Spleen (tissue), 11 donors: Measurements from ENCODE around the gene CAPN10. TPM values are rescaled to one million over a fixed set of nuclear protein-coding genes. Genes with fewer than 3 reads are reported as not detected.

Experiments
- DNase-seq: peaks from one replicate; pipeline ENCODE4 v3.0.0-alpha.2; 2020
- H3K27ac ChIP-seq, 8 donors: fragments of 200-600 bp; sonication (generic) in 7 of 8; 1 replicate in 4 of 8; 2 replicates in 4 of 8; pipeline versions ENCODE4 v1.5.0 to v1.8.0; 2016 to 2021; ENCODE audit warnings: inconsistent platforms in 4 of 8, mild to moderate bottlenecking in 4 of 8, moderate library complexity in 1 of 8
- H3K27me3 ChIP-seq, 7 donors: fragments of 200-600 bp; sonication (generic) in 6 of 7; replicated peaks in 1 of 7; 1 replicate in 4 of 7; 2 replicates in 3 of 7; pipeline versions ENCODE4 v1.5.0 to v1.8.0; 2016 to 2021; ENCODE audit warnings: inconsistent platforms in 3 of 7, mild to moderate bottlenecking in 1 of 7
- H3K36me3 ChIP-seq, 6 donors: fragments of 200-600 bp; sonication (generic) in 5 of 6; 1 replicate in 4 of 6; 2 replicates in 2 of 6; pipeline versions ENCODE4 v1.5.0 to v1.8.0; 2016 to 2021; ENCODE audit warnings: inconsistent platforms in 2 of 6
- H3K4me1 ChIP-seq, 6 donors: fragments of 200-600 bp; sonication (generic) in 5 of 6; 1 replicate in 3 of 6; 2 replicates in 3 of 6; pipeline versions ENCODE4 v1.5.0 to v1.8.0; 2016 to 2021; ENCODE audit warnings: inconsistent platforms in 3 of 6
- H3K4me3 ChIP-seq, 8 donors: fragments of 200-600 bp; sonication (generic) in 7 of 8; 1 replicate in 4 of 8; 2 replicates in 4 of 8; pipeline versions ENCODE4 v1.5.0 to v1.8.0; 2016 to 2021; ENCODE audit warnings: inconsistent platforms in 4 of 8, mild to moderate bottlenecking in 4 of 8, moderate library complexity in 2 of 8
- H3K9me3 ChIP-seq, 8 donors: fragments of 200-600 bp; sonication (generic) in 7 of 8; 1 replicate in 4 of 8; 2 replicates in 4 of 8; pipeline versions ENCODE4 v1.5.0 to v1.8.0; 2016 to 2021; ENCODE audit warnings: inconsistent platforms in 4 of 8
- POLR2A ChIP-seq, 3 donors: fragments of 450-650 bp; IDR thresholded peaks; one replicate each; pipeline ENCODE4 v1.5.1; 2017; ENCODE audit warnings: antibody characterized with exemption in 3 of 3, mild to moderate bottlenecking in 1 of 3
- POLR2AphosphoS5 ChIP-seq, 3 donors: sonication (generic); formaldehyde crosslinking; IDR thresholded peaks; one replicate each; pipeline ENCODE4 v1.5.1; 2017; ENCODE audit warnings: antibody characterized with exemption in 3 of 3
- WGBS, 5 donors: extraction: QIAGEN DNeasy Blood & Tissue Kit in 3 of 5; methylation state at CpG; one replicate each; pipeline versions ENCODE4 v1.1.5 to v1.1.7; 2013 to 2018; 5-methylcytosine and 5-hydroxymethylcytosine counted together
- intact Hi-C: fragments of 100-400 bp; cut with DNase I; formaldehyde crosslinking; loops from one replicate; pipeline ENCODE4 v1.15.0; 2023; ENCODE audit warnings: low total_unique reads
- polyA plus RNA-seq, 3 donors: library from polyadenylated mRNA; stranded (reverse); fragments of 200-250 nt; gene quantifications; one replicate each; pipeline ENCODE4 v1.2.1, GENCODE V29; 2013
- total RNA-seq, 7 donors: library from RNA; depleted of rRNA in 3 of 7; stranded (reverse); fragments of >200 nt in 3 of 7; fragmentation: NEBNext Ultra II Directional in 4 of 7; extraction: Animal tissue kit (Norgen Biotek cat#: 25700) in 4 of 7; gene quantifications; one replicate each; pipeline versions ENCODE4 v1.1.0 to v1.2.1, GENCODE V29; 2016 to 2021
- TF ChIP-seq, protein P1 (sequence below), 11 experiments: fragments of 200-600 bp in 7 of 11; fragments of 450-650 bp in 4 of 11; sonication (generic) in 4 of 11; IDR thresholded peaks in 8 of 11; conservative IDR thresholded peaks in 3 of 11; 1 replicate in 7 of 11; 2 replicates in 4 of 11; pipeline versions ENCODE4 v1.4.0 to v1.8.0; 2016 to 2021; ENCODE audit warnings: antibody characterized with exemption in 11 of 11, inconsistent platforms in 4 of 11, mild to moderate bottlenecking in 1 of 11
- donor health status: healthy with polysubstance abuse.
- donor health status: DM: no; HTN: no; CAD: no; lungs with moderate emphysema.
- donor health status: DM: no; HTN: no; CAD: no.
- donor health status: Bipolar disorder and iron deficiency.
- donor health status: healthy.
- donor health status: DM: no; HTN: no; CAD: no.
- donor health status: DM: yes; HTN: yes; CAD: no.

Gene CAPN10
- total and polyA plus RNA-seq, 10 donors = 34.7 to 83.1 (median 60.5) TPM

DNA sequence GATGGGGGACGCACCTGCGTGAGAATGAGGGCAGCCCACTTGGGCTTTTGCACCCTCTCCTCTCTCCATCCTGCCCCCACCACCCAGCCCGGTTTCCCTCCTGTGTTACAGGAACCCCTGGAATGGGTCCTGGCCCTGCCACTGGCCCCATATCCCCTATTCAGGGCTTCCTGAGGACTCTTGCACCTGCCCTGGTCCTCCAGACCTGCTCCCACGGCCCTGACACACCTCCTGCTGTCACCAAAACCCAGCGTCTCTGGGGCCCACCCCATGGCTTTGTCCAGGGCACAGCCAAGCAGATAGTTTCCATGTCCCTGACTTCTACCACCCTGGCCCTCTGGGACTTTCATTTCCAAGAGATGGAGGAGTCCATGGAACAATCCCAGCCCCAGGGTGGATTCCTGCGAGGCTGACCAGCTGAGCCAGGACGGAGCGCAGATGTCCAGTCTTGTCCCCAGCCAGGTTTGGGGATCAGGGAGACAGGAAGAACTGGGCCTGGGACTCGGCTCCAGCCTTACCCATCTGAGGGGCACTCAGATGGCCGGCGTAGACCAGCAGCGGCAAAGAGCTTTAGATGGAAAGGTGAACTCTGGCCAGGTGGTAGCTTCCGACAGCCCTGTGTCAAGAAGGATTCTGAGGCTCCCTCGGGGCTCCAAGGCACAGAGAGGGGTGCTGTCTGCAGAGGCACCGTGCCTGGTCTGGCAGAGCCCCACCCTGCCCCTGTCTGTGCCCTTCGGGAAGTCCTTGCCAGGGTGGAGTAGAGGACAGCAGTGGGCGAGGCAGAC, 50.8 kb downstream of the CAPN10 start:
- no peak overlapping the region for H3K27ac ChIP-seq
- DNase-seq = peak; percentile 57
- H3K9me3 ChIP-seq = peaks cover 0 to 33% (median 24%) of the 10 kb centered on the region in 8 donors
- no peak overlapping the region for H3K4me3 ChIP-seq
- peaks cover 0 to 2% (median 0%) of the 10 kb centered on the region in 6 donors for H3K36me3 ChIP-seq
- H3K4me1 ChIP-seq = no peaks in the 10 kb centered on the region
- TF ChIP-seq, protein P1, sequence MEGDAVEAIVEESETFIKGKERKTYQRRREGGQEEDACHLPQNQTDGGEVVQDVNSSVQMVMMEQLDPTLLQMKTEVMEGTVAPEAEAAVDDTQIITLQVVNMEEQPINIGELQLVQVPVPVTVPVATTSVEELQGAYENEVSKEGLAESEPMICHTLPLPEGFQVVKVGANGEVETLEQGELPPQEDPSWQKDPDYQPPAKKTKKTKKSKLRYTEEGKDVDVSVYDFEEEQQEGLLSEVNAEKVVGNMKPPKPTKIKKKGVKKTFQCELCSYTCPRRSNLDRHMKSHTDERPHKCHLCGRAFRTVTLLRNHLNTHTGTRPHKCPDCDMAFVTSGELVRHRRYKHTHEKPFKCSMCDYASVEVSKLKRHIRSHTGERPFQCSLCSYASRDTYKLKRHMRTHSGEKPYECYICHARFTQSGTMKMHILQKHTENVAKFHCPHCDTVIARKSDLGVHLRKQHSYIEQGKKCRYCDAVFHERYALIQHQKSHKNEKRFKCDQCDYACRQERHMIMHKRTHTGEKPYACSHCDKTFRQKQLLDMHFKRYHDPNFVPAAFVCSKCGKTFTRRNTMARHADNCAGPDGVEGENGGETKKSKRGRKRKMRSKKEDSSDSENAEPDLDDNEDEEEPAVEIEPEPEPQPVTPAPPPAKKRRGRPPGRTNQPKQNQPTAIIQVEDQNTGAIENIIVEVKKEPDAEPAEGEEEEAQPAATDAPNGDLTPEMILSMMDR (IDR thresholded peaks at IDR 0.05 in 8 of 11, conservative IDR thresholded peaks at IDR 0.05 in 3 of 11) = no peak
- TF ChIP-seq POLR2AphosphoS5 (IDR thresholded peaks at IDR 0.05) (no peak), POLR2A (IDR thresholded peaks at IDR 0.05) (no peak)
- intact Hi-C loops = no loop called here
- WGBS, 5 donors = 83 to 93% (median 88%) methylated on average over 8 to 17 of the region's 17 CpGs
- peaks cover 0 to 3% (median 0%) of the 10 kb centered on the region in 7 donors for H3K27me3 ChIP-seq

DNA sequence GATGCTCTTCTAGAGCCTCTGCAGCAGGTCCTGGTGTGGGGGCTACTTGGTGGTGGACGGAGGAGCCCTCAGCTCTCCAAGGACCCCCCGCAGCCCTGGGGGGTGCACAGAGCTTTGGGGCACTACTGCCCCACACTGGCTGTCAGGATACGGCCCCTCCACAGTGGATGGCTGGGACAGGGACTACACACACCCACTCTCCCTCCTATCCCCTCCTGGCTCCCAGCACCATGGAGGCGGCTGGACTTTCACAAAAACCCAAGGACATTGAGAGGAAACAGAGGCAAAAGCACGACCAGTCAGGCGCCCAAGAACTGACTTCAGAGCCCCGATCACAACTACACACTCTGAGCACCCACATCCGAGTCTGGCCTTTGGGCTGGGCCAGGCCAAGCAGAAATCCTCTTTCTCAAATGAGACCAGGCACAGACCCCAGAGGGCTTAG, 51.4 kb downstream of the CAPN10 start:
- intact Hi-C loops = no loop called here
- 76 to 95% (median 83%) methylated on average over 4 to 8 of the region's 8 CpGs for WGBS, 5 donors
- DNase-seq = peak; percentile 45
- peaks cover 0 to 27% (median 20%) of the 10 kb centered on the region in 8 donors for H3K9me3 ChIP-seq
- H3K4me3 ChIP-seq = no peak overlapping the region
- H3K36me3 ChIP-seq = no peaks in the 10 kb centered on the region
- H3K4me1 ChIP-seq = no peaks in the 10 kb centered on the region
- peaks cover 0 to 10% (median 0%) of the 10 kb centered on the region in 7 donors for H3K27me3 ChIP-seq
- TF ChIP-seq POLR2A (IDR thresholded peaks at IDR 0.05) (no peak), POLR2AphosphoS5 (IDR thresholded peaks at IDR 0.05) (no peak)
- TF ChIP-seq, protein P1 (IDR thresholded peaks at IDR 0.05 in 8 of 11, conservative IDR thresholded peaks at IDR 0.05 in 3 of 11) = no peak
- no peak overlapping the region for H3K27ac ChIP-seq

DNA sequence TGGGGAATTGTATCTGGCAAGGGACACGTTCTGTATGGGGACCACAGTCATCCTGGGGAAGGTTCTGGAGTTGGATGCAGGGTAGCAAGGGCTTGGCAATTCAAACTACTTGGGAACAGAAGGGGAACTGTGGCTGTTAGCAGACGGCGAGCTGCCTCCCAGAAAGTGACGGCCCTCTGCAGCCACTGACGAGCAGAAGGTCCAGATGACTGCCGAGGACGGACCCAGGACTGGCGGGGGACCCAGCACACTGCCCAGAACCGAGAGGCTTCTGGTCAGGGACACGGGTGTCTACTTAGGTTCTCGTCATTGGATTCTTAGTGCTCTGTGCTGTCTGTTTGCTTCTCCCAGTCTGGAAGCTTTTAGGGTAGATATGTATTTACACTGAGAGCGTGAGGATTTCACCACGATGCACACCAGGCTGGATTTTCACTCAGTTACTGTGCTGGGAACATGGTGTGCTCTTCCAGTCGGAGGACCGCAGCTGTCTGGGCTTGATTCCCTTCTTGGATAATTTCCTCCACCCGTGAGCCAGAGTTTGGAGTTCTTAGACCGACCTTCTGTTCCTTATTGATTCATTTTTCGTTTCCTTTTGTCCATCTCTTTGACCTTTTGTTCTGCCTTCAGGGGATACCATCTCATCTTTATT, 52.1 kb downstream of the CAPN10 start:
- intact Hi-C loops = no loop called here
- no peak overlapping the region for H3K27ac ChIP-seq
- H3K9me3 ChIP-seq = peaks cover 0 to 19% (median 13%) of the 10 kb centered on the region in 8 donors
- H3K4me1 ChIP-seq = no peaks in the 10 kb centered on the region
- H3K27me3 ChIP-seq = peaks cover 0 to 17% (median 0%) of the 10 kb centered on the region in 7 donors
- no peak overlapping the region for H3K4me3 ChIP-seq
- no peaks in the 10 kb centered on the region for H3K36me3 ChIP-seq
- TF ChIP-seq POLR2A (IDR thresholded peaks at IDR 0.05) (no peak), POLR2AphosphoS5 (IDR thresholded peaks at IDR 0.05) (no peak)
- TF ChIP-seq, protein P1 (IDR thresholded peaks at IDR 0.05 in 8 of 11, conservative IDR thresholded peaks at IDR 0.05 in 3 of 11) = no peak
- WGBS, 5 donors = 76 to 81% (median 78%) methylated on average over 16 to 18 of the region's 18 CpGs
- DNase-seq = peak; percentile 54

DNA sequence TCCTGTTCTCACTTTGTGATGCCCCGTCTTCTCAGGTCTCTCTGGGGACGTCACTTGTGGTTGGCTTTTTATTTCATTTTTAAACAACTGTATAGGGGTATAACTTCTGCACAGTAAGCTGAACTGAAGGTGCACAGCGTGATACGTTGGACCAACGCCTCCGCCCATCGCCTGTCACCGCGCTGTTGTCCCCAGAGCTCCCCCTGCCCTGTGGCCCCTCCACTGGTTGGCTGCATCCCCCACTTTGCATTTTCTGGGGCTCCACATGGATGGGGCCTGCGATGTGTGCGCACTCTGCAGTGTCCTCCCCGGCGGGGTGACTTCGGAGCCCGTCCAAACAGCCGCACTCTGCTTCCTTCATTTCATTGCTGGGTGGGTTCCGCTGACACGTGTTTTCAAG, 53.0 kb downstream of the CAPN10 start:
- TF ChIP-seq POLR2AphosphoS5 (IDR thresholded peaks at IDR 0.05) (no peak), POLR2A (IDR thresholded peaks at IDR 0.05) (no peak)
- TF ChIP-seq, protein P1 (IDR thresholded peaks at IDR 0.05 in 8 of 11, conservative IDR thresholded peaks at IDR 0.05 in 3 of 11) = no peak
- Histone ChIP-seq H3K9me3 (peaks cover 0 to 10% (median 4%) of the 10 kb centered on the region in 8 donors), H3K4me1 (no peaks in the 10 kb centered on the region), H3K36me3 (no peaks in the 10 kb centered on the region), H3K4me3 (no peak overlapping the region), H3K27me3 (peaks cover 0 to 22% (median 0%) of the 10 kb centered on the region in 7 donors), H3K27ac (no peak overlapping the region)
- WGBS, 5 donors = 87 to 94% (median 89%) methylated on average over 18 of the region's 18 CpGs
- intact Hi-C loops = no loop called here
- DNase-seq = no peak
